Stimulated activated CD4-positive, alpha-beta T cell treated with anti-CD3 and anti-CD28 coated beads, Interleukin-15, amount 100 ng/mL, for 24 hours (primary cell): ENCODE results near the gene DENND10.
"Not testable (repeated sequence)": the region's sequence is repeated elsewhere in the genome, so short reads cannot be mapped to it uniquely, and the experiment has no call there.

Experiments
- DNase-seq: peaks from one replicate; pipeline ENCODE4 v3.0.0-alpha.2; 2020

The DENND10 gene

GRCh38 chr10:119176166-119176565, 72.3 kb downstream of the DENND10 start:
- no peak for DNase-seq

GRCh38 chr10:119177708-119178371, 73.9 kb downstream of the DENND10 start:
- peak; percentile 55 for DNase-seq

GRCh38 chr10:119178372-119179119, 74.6 kb downstream of the DENND10 start, which contains the start of gene PRDX3:
PRDX3 (minus strand) TSS chr10:119178812; CDS start chr10:119178790, 22 bp downstream.
- peak; percentile 98 for DNase-seq

- not testable (repeated sequence) for DNase-seq
Observed at GRCh38 chr10:119180850-119181400, 77.0 kb downstream of the DENND10 start.

- DNase-seq = no peak
Observed at GRCh38 chr10:119183664-119184412, 79.9 kb downstream of the DENND10 start.
